Subcutaneous abdominal adipose tissue (tissue), 5 donors: ENCODE data around the gene TLL2.
A peak's percentile ranks its signal among the peaks of the same experiment; 100 is the strongest.

Experiments
- H3K27ac ChIP-seq: one replicate; pipeline ENCODE4 v1.7.0; 2013; ENCODE audit warnings: low read depth, mild to moderate bottlenecking, inconsistent platforms, low read length, moderate library complexity
- H3K27me3 ChIP-seq, 5 donors: one replicate each; pipeline ENCODE4 v1.7.0; 2013; ENCODE audit warnings: low read length in 5 of 5, inconsistent platforms in 1 of 5; ENCODE audit not compliant: control insufficient read depth in 5 of 5, insufficient read depth in 4 of 5
- H3K36me3 ChIP-seq, 5 donors: one replicate each; pipeline ENCODE4 v1.7.0; 2013; ENCODE audit warnings: low read length in 5 of 5; ENCODE audit not compliant: control insufficient read depth in 5 of 5, insufficient read depth in 5 of 5
- H3K4me1 ChIP-seq, 5 donors: one replicate each; pipeline ENCODE4 v1.7.0; 2013; ENCODE audit warnings: low read length in 5 of 5, mild to moderate bottlenecking in 3 of 5, moderate library complexity in 1 of 5; ENCODE audit not compliant: control insufficient read depth in 5 of 5, insufficient read depth in 5 of 5
- H3K4me3 ChIP-seq, 5 donors: one replicate each; pipeline ENCODE4 v1.7.0; 2013; ENCODE audit warnings: low read length in 5 of 5, low read depth in 1 of 5
- H3K9ac ChIP-seq, 5 donors: one replicate each; pipeline ENCODE4 v1.7.0; 2013; ENCODE audit warnings: low read length in 5 of 5, mild to moderate bottlenecking in 4 of 5, moderate library complexity in 3 of 5
- H3K9me3 ChIP-seq, 5 donors: one replicate each; pipeline ENCODE4 v1.7.0; 2013; ENCODE audit warnings: low read length in 5 of 5; ENCODE audit not compliant: control insufficient read depth in 5 of 5
- donor health status: healthy.
- donor health status: healthy.
- donor health status: healthy.
- donor health status: healthy.
- donor health status: healthy.

The TLL2 gene

DNA sequence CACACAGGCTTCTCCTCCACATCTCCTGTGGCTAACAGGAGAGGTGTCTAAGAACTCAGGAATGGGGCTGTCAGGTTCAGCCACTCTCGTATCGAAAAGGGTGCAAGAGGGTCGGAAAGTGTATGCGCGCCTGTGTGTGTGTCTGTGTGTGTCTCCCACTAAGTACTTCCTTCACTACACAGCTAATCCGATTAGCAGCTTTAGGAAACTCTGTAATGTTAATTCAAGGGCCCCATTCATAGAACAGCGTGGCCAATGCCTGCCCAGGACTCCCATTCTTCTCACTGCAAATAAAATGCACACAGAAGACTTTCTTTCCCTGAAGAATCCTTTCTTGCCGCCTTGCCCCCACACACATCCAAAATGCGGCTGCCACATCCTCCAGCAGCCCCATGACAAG lies 39.9 kb downstream of the TLL2 start:
- Histone ChIP-seq H3K27ac (no peak overlapping the region), H3K27me3 (peaks cover 6 to 17% (median 7%) of the 10 kb centered on the region in 5 donors), H3K9me3 (peaks cover 0 to 8% (median 0%) of the 10 kb centered on the region in 5 donors), H3K4me3 (peak overlapping the region in 1 of 5 donors; percentile 11), H3K9ac (no peak overlapping the region), H3K36me3 (no peaks in the 10 kb centered on the region), H3K4me1 (no peaks in the 10 kb centered on the region)

DNA sequence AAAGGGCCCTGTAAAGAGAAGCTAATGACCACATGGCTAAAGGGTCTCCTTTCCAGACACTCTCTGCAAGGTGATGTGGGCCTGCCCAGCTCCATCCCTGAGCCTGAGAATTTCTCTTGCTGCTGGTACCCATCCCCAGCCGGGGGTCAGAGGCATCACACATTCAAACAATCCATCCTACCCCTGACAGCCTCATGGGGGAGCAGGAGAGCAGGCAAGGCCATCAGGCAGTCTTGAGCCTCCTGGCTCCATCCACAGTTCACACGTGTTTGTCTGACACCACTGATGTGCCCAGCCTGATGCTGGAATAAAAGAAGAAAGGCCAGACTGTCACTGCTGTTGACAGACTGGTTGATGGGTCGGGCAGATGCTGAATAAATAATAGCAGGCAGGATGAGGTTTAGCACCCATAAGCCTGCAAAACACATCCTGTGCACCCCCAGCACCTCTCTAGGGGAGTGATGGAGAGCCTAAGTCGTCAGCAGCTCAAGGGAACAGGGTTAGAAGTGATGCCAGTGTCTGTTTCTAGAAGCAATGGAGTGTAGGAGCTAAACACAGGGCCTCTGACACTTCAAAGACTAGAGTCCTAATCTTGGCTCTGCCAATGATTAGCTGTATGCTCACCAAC lies 43.5 kb downstream of the TLL2 start:
- Histone ChIP-seq H3K9ac (no peak overlapping the region), H3K9me3 (peaks cover 0 to 7% (median 0%) of the 10 kb centered on the region in 5 donors), H3K27ac (no peak overlapping the region), H3K27me3 (peaks cover 4 to 20% (median 17%) of the 10 kb centered on the region in 5 donors), H3K4me3 (no peak overlapping the region), H3K36me3 (no peaks in the 10 kb centered on the region), H3K4me1 (no peaks in the 10 kb centered on the region)

DNA sequence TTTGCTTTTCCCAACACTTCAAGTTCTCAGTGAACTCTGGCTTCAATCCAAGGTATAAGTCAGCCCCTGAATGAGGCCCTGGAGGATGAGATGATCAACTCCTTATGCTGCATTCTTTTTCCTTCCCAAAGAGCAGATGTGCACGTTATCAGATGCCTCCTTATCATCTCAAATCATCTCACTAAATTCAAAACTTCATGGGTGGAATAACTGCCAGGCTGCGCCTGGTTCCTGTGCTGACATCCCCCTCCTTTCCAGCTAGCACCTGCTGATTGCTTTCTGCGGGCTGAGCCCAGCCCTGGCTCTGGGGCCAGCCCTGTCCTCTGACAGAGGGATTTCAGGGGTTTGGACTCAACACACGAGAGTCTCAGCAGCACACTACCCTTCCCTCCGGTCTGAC lies 44.9 kb downstream of the TLL2 start:
- Histone ChIP-seq H3K4me3 (no peak overlapping the region), H3K4me1 (no peaks in the 10 kb centered on the region), H3K27me3 (peaks cover 0 to 20% (median 13%) of the 10 kb centered on the region in 5 donors), H3K9ac (no peak overlapping the region), H3K27ac (no peak overlapping the region), H3K36me3 (no peaks in the 10 kb centered on the region), H3K9me3 (no peaks in the 10 kb centered on the region)

DNA sequence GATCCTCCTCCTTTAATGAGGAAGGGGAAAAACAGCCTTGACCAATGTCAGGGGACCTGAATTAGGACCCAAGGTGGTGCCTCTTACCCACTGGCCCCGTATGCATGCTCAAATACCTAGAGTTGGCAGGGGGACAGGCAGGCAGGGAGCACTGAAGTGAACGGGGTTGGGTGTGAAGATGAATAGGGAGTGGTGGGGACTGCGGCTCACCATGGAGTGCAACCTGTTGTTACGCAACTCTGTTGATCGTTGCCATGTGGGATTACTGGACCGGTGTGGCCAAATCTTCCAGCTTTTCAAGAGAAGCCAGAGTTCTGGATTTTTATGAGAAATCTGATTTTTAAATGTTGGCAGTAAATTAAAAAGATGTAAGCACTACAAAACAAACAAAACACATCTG lies 48.1 kb downstream of the TLL2 start:
- no peak overlapping the region for H3K27ac ChIP-seq
- no peaks in the 10 kb centered on the region for H3K36me3 ChIP-seq
- H3K4me1 ChIP-seq: no peaks in the 10 kb centered on the region
- H3K9ac ChIP-seq: no peak overlapping the region
- peaks cover 0 to 26% (median 14%) of the 10 kb centered on the region in 5 donors for H3K27me3 ChIP-seq
- peaks cover 0 to 5% (median 0%) of the 10 kb centered on the region in 5 donors for H3K9me3 ChIP-seq
- no peak overlapping the region for H3K4me3 ChIP-seq

DNA sequence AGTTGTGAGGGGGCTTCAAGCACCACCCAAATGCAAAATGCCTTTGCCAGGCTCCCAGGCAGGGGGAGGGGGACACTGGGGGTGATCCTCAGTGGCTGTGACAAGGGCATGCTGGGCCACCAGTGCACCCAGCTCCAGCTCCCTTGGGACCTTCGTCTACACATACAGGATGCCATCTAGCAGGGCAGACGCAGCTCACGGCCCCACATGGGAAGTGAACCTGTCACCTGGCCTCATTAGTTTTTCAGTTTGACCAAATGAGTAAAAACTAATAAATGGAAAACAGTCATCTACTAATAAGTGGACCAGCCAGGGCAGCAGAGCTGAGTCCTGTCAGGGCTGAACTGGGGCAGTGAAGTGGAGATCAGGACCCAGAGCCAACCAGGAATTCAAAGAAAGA lies 50.2 kb downstream of the TLL2 start:
- no peaks in the 10 kb centered on the region for H3K36me3 ChIP-seq
- no peak overlapping the region for H3K27ac ChIP-seq
- no peak overlapping the region for H3K4me3 ChIP-seq
- no peaks in the 10 kb centered on the region for H3K4me1 ChIP-seq
- H3K9ac ChIP-seq: no peak overlapping the region
- H3K9me3 ChIP-seq: peaks cover 0 to 10% (median 0%) of the 10 kb centered on the region in 5 donors
- H3K27me3 ChIP-seq: peaks cover 0 to 9% (median 3%) of the 10 kb centered on the region in 5 donors

DNA sequence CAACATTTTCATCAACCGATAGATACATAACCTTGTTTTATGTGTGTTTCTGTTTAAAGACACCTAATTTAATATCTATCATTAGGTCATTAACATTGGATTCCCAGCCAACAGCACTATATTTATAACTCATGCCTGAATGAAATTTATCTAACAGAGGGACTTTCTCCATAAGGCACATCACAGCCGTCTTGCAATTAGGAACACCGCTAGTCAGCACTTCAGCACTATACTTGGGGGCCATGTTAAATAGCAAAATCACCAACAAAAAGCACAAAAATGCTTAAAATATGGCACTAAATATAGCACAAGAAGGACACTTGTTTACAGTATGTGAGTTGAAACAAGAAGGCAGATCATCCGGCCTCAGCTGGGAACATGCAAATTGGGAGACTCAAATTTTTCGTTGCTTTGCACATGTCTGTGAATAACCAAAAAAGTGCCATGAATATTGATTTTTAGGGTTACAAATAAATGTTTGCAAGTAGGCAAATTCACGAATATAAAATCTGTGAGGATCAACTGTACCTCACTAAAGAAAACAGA lies 51.0 kb downstream of the TLL2 start:
- Histone ChIP-seq H3K9ac (no peak overlapping the region), H3K27me3 (peaks cover 0 to 10% (median 2%) of the 10 kb centered on the region in 5 donors), H3K27ac (no peak overlapping the region), H3K36me3 (no peaks in the 10 kb centered on the region), H3K4me3 (no peak overlapping the region), H3K4me1 (no peaks in the 10 kb centered on the region), H3K9me3 (peaks cover 0 to 10% (median 0%) of the 10 kb centered on the region in 5 donors)

DNA sequence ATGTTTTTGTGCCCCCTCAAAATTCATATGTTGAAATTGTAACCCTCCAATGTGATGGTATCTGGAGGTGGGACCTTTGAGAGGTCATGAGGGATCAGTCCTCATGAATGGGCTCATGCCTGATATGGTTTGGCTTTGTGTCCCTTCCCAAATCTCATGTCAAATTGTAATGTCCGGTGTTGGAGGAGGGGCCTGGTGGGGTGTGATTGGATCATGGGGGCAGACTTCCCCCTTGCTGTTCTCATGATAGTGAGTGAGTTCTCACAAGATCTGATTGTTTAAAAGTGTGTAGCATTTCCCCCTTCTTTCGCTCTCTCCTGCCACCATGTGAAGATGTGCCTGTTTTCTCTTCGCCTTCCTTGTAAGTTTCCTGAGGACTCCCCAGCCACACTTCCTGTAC lies 53.4 kb downstream of the TLL2 start:
- Histone ChIP-seq H3K36me3 (no peaks in the 10 kb centered on the region), H3K9me3 (peaks cover 0 to 10% (median 0%) of the 10 kb centered on the region in 5 donors), H3K27ac (no peak overlapping the region), H3K9ac (no peak overlapping the region), H3K27me3 (peaks cover 0 to 10% (median 4%) of the 10 kb centered on the region in 5 donors), H3K4me1 (no peaks in the 10 kb centered on the region), H3K4me3 (no peak overlapping the region)

DNA sequence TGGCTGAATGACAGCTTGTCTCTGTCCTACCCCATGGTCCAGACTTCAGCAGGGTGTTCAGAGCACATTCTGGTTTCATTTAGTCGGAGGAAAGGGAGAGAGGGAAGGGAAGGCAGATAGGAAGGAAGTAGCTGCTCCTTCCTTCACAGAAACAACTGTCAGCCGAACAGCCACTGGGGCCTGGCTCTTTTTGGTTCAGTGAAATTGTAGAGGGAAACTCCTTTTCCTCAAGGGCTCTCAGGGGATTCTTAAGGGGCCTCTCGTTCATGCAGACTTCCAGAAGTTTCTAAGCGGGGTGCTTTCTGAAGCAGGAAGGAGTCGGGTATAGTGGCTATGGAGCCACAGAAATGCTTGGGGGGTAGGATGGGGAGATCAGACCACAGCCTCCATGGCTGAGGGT lies 56.4 kb downstream of the TLL2 start:
- Histone ChIP-seq H3K9ac (no peak overlapping the region), H3K27me3 (peaks cover 0 to 6% (median 3%) of the 10 kb centered on the region in 5 donors)

DNA sequence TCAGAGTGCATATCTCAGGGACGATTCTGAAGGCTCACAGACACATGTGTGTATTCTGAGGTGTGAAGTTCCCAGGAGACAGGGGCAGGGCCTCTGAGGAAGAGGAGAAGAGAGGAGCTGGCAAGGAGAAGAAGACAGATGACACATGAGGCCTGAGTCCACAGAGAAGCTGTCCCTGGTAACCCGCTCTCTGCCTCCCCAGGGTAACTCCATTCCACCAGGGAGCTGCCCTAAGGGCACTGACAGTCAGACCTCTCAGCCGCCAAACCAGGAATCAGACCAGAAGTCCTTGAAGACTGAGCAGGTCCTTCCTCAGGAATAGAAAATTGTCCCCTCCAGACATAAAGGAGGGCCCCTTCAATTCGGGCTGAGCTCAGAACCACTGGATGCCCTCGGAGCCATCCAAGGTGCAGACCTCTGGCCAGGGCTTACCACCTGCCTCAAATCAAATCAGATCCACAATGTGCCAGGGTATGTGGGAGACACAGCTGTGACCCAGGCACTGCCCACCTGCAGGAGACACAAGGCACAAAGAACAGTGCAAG lies 57.4 kb downstream of the TLL2 start:
- H3K4me1 ChIP-seq: no peaks in the 10 kb centered on the region
- peaks cover 0 to 7% (median 5%) of the 10 kb centered on the region in 5 donors for H3K27me3 ChIP-seq
- H3K9me3 ChIP-seq: peaks cover 0 to 10% (median 0%) of the 10 kb centered on the region in 5 donors
- H3K36me3 ChIP-seq: no peaks in the 10 kb centered on the region
- H3K27ac ChIP-seq: no peak overlapping the region
- H3K9ac ChIP-seq: no peak overlapping the region
- H3K4me3 ChIP-seq: no peak overlapping the region

More for the DNA sequence above, 56.4 kb downstream of the TLL2 start:
- Histone ChIP-seq H3K4me1 (no peaks in the 10 kb centered on the region), H3K36me3 (no peaks in the 10 kb centered on the region), H3K4me3 (no peak overlapping the region), H3K27ac (no peak overlapping the region), H3K9me3 (peaks cover 0 to 10% (median 0%) of the 10 kb centered on the region in 5 donors)

DNA sequence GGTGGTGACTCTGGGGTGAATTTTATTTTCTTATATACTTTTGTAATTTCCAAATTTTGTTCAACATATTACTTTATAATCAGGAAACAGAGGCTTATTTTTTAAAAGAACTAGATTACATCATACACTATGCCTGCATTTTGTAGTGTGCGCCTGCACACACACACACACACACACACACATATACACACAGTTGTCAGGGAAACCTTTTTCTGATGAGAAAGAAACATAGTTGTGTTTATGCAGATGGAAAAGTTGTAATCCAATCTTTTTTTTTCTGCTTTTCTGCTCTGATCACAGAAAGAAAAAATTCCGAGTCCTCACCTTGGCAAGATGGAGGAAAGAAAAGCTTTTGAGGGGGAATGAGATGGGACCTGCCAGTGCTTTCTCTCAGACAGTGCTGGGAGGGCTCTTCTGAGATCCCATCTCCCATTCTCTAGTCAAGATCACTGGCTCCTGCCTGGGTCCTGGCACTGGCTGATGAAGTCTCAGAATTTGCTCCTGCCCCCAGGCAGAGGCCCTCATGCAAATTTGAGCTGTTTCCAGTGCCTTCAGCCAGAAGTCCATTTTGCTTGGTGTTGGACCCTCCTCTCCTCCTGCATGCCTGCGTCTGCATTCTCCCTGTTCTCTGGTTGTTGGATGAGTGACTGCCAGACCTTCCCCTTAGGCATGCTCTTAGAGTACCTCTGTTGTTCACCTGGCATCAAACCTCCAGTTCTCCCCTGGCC lies 59.7 kb downstream of the TLL2 start:
- Histone ChIP-seq H3K4me3 (no peak overlapping the region), H3K27me3 (peaks cover 0 to 18% (median 14%) of the 10 kb centered on the region in 5 donors), H3K27ac (no peak overlapping the region), H3K4me1 (no peaks in the 10 kb centered on the region), H3K9ac (no peak overlapping the region), H3K9me3 (no peaks in the 10 kb centered on the region), H3K36me3 (no peaks in the 10 kb centered on the region)
